GM23338 (cell line): ENCODE measurements around the gene CRTC1. TPM values are rescaled to one million over a fixed set of nuclear protein-coding genes. Genes with fewer than 3 reads are reported as not detected.
A peak's percentile ranks its signal among the peaks of the same experiment; 100 is the strongest.

Experiments used
- ATAC-seq: fragments of 200-7000 bp; cut with Tn5 transposase; 3 replicates; pipeline ENCODE4 v1.9.1; 2020
- DNase-seq: peaks from one replicate; pipeline ENCODE4 v3.0.0-alpha.2; 2015; ENCODE audit warnings: low spot score
- H2AFZ ChIP-seq: fragments of 200-600 bp; sonication (generic); 2 replicates; pipeline ENCODE4 v1.8.0; 2016; ENCODE audit warnings: antibody characterized with exemption, mild to moderate bottlenecking, moderate library complexity
- H3F3A ChIP-seq: fragments of 200-600 bp; sonication (generic); replicated peaks from 2 replicates; pipeline ENCODE4 v1.8.0; 2017; ENCODE audit warnings: antibody characterized with exemption, mixed run types, low read depth
- H3K27ac ChIP-seq: fragments of 200-600 bp; sonication (generic); 2 replicates; pipeline ENCODE4 v1.6.1; 2016; ENCODE audit warnings: low read depth
- H3K27me3 ChIP-seq: fragments of 200-600 bp; sonication (generic); 2 replicates; pipeline ENCODE4 v1.8.0; 2016; ENCODE audit warnings: mild to moderate bottlenecking, mixed run types, moderate library complexity; ENCODE audit not compliant: insufficient read depth
- H3K36me3 ChIP-seq: fragments of 200-600 bp; sonication (generic); 2 replicates; pipeline ENCODE4 v1.8.0; 2016; ENCODE audit warnings: mild to moderate bottlenecking; ENCODE audit not compliant: insufficient read depth
- H3K4me1 ChIP-seq: fragments of 200-600 bp; sonication (generic); 2 replicates; pipeline ENCODE4 v1.8.0; 2016; ENCODE audit warnings: mild to moderate bottlenecking, moderate library complexity; ENCODE audit not compliant: insufficient read depth
- H3K4me2 ChIP-seq: fragments of 200-600 bp; sonication (generic); 2 replicates; pipeline ENCODE4 v1.7.1; 2017; ENCODE audit warnings: mixed run types
- H3K4me3 ChIP-seq: fragments of 200-600 bp; sonication (generic); 2 replicates; pipeline ENCODE4 v1.6.1; 2016; ENCODE audit warnings: mixed run types
- H3K79me2 ChIP-seq: fragments of 200-600 bp; sonication (generic); replicated peaks from 2 replicates; pipeline ENCODE4 v1.8.0; 2017; ENCODE audit warnings: mild to moderate bottlenecking; ENCODE audit not compliant: insufficient read depth
- H3K9me2 ChIP-seq: fragments of 200-600 bp; sonication (generic); 2 replicates; pipeline ENCODE4 v1.8.0; 2017; ENCODE audit not compliant: insufficient read depth
- H4K20me1 ChIP-seq: fragments of 200-600 bp; sonication (generic); replicated peaks from 2 replicates; pipeline ENCODE4 v1.8.0; 2017; ENCODE audit warnings: mild to moderate bottlenecking; ENCODE audit not compliant: insufficient read depth
- H3K27ac Mint-ChIP-seq: 2 replicates; pipeline ENCODE4 v1.8.0; 2020; ENCODE audit warnings: inconsistent platforms, mild to moderate bottlenecking, moderate library complexity, mixed read lengths
- H3K27me3 Mint-ChIP-seq: 3 replicates; pipeline ENCODE4 v1.8.0; 2022; ENCODE audit warnings: low read depth, mild to moderate bottlenecking, moderate library complexity, mixed read lengths, inconsistent platforms; ENCODE audit not compliant: insufficient read depth, poor library complexity
- H3K36me3 Mint-ChIP-seq: 3 replicates; pipeline ENCODE4 v1.8.0; 2021; ENCODE audit warnings: low read depth, mild to moderate bottlenecking, inconsistent platforms, moderate library complexity, mixed read lengths
- H3K4me1 Mint-ChIP-seq: 3 replicates; pipeline ENCODE4 v1.8.0; 2020; ENCODE audit warnings: mild to moderate bottlenecking, inconsistent platforms, mixed read lengths
- H3K4me3 Mint-ChIP-seq: 3 replicates; pipeline ENCODE4 v1.8.0; 2021; ENCODE audit warnings: moderate library complexity, mild to moderate bottlenecking, inconsistent platforms, mixed read lengths
- H3K9me3 Mint-ChIP-seq: 3 replicates; pipeline ENCODE4 v1.8.0; 2020; ENCODE audit warnings: moderate library complexity, mild to moderate bottlenecking, inconsistent platforms, mixed read lengths
- EZH2 ChIP-seq: fragments of 200-600 bp; sonication (generic); IDR thresholded peaks from one replicate; pipeline ENCODE4 v1.8.0; 2017; ENCODE audit warnings: antibody characterized with exemption, mild to moderate bottlenecking, low read depth; ENCODE audit not compliant: unreplicated experiment
- JUNB ChIP-seq: IDR thresholded peaks from one replicate; pipeline ENCODE4 v1.6.1; 2016; ENCODE audit warnings: antibody characterized with exemption; ENCODE audit not compliant: unreplicated experiment
- NANOG ChIP-seq: IDR thresholded peaks from 2 replicates; pipeline ENCODE4 v1.6.1; 2016; ENCODE audit warnings: antibody characterized with exemption, borderline replicate concordance
- POLR2AphosphoS5 ChIP-seq: IDR thresholded peaks from 2 replicates; pipeline ENCODE4 v1.6.1; 2016; ENCODE audit warnings: antibody characterized with exemption, low read depth
- polyA plus RNA-seq: library from polyadenylated mRNA; unstranded; fragments of >200 nt; fragmentation: Nextera tagmentation; extraction: Ambion mirVana; gene quantifications from 2 replicates; pipeline ENCODE4 v1.2.1, GENCODE V29; 2016
- total RNA-seq: library from RNA; depleted of rRNA; stranded (reverse); fragments of >200 nt; shearing (Covaris generic); gene quantifications from 2 replicates; pipeline ENCODE4 v1.2.3, GENCODE V29; 2014
- TF ChIP-seq, protein P1 (sequence below), 2 experiments: fragments of 200-600 bp in 1 of 2; sonication (generic) in 1 of 2; conservative IDR thresholded peaks; 2 replicates each; pipeline versions ENCODE4 v1.5.1 to v1.6.1; 2016 to 2017; ENCODE audit warnings: antibody characterized with exemption in 2 of 2, low read depth in 2 of 2, mild to moderate bottlenecking in 2 of 2, moderate library complexity in 1 of 2
- TF ChIP-seq, protein P2 (sequence below): fragments of 250-450 bp; sonication (Bioruptor Pico); IDR thresholded peaks from 2 replicates; pipeline ENCODE4 v1.5.0; 2020; ENCODE audit warnings: mild to moderate bottlenecking, moderate library complexity

CRTC1 gene
- total and polyA plus RNA-seq, 2 experiments from 2014 or later: 5.4 to 8.4 TPM

- Mint-ChIP-seq H3K4me1 (peaks cover 10% of the 10 kb centered on the region), H3K36me3 (no peaks in the 10 kb centered on the region), H3K27me3 (peaks cover 24% of the 10 kb centered on the region), H3K9me3 (no peaks in the 10 kb centered on the region), H3K27ac (peak overlapping the region; percentile 76; the same call in 1 of the 2 replicates), H3K4me3 (no peak overlapping the region)
- peaks cover 2% of the 10 kb centered on the region; the same call in 1 of the 2 replicates for H3K79me2 ChIP-seq
- H3K4me3 ChIP-seq: no peak overlapping the region
- DNase-seq (no peak), ATAC-seq (no peak)
- H3F3A ChIP-seq: no peaks in the 10 kb centered on the region
- H2AFZ ChIP-seq: no peak overlapping the region
- H3K27me3 ChIP-seq: no peaks in the 10 kb centered on the region
- no peaks in the 10 kb centered on the region for H3K4me1 ChIP-seq
- H3K9me2 ChIP-seq: no peaks in the 10 kb centered on the region
- no peaks in the 10 kb centered on the region for H3K36me3 ChIP-seq
- H3K4me2 ChIP-seq: no peak overlapping the region
- H4K20me1 ChIP-seq: peaks cover under 1% of the 10 kb centered on the region; the same call in 1 of the 2 replicates
- H3K27ac ChIP-seq: no peak overlapping the region
- TF ChIP-seq JUNB (no peak), POLR2AphosphoS5 (no peak), EZH2 (no peak), NANOG (no peak)
- TF ChIP-seq, protein P1, sequence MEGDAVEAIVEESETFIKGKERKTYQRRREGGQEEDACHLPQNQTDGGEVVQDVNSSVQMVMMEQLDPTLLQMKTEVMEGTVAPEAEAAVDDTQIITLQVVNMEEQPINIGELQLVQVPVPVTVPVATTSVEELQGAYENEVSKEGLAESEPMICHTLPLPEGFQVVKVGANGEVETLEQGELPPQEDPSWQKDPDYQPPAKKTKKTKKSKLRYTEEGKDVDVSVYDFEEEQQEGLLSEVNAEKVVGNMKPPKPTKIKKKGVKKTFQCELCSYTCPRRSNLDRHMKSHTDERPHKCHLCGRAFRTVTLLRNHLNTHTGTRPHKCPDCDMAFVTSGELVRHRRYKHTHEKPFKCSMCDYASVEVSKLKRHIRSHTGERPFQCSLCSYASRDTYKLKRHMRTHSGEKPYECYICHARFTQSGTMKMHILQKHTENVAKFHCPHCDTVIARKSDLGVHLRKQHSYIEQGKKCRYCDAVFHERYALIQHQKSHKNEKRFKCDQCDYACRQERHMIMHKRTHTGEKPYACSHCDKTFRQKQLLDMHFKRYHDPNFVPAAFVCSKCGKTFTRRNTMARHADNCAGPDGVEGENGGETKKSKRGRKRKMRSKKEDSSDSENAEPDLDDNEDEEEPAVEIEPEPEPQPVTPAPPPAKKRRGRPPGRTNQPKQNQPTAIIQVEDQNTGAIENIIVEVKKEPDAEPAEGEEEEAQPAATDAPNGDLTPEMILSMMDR (conservative IDR thresholded peaks at IDR 0.05; ENCODE audit: low read depth in 2 of 2): no peak
- TF ChIP-seq, protein P2, sequence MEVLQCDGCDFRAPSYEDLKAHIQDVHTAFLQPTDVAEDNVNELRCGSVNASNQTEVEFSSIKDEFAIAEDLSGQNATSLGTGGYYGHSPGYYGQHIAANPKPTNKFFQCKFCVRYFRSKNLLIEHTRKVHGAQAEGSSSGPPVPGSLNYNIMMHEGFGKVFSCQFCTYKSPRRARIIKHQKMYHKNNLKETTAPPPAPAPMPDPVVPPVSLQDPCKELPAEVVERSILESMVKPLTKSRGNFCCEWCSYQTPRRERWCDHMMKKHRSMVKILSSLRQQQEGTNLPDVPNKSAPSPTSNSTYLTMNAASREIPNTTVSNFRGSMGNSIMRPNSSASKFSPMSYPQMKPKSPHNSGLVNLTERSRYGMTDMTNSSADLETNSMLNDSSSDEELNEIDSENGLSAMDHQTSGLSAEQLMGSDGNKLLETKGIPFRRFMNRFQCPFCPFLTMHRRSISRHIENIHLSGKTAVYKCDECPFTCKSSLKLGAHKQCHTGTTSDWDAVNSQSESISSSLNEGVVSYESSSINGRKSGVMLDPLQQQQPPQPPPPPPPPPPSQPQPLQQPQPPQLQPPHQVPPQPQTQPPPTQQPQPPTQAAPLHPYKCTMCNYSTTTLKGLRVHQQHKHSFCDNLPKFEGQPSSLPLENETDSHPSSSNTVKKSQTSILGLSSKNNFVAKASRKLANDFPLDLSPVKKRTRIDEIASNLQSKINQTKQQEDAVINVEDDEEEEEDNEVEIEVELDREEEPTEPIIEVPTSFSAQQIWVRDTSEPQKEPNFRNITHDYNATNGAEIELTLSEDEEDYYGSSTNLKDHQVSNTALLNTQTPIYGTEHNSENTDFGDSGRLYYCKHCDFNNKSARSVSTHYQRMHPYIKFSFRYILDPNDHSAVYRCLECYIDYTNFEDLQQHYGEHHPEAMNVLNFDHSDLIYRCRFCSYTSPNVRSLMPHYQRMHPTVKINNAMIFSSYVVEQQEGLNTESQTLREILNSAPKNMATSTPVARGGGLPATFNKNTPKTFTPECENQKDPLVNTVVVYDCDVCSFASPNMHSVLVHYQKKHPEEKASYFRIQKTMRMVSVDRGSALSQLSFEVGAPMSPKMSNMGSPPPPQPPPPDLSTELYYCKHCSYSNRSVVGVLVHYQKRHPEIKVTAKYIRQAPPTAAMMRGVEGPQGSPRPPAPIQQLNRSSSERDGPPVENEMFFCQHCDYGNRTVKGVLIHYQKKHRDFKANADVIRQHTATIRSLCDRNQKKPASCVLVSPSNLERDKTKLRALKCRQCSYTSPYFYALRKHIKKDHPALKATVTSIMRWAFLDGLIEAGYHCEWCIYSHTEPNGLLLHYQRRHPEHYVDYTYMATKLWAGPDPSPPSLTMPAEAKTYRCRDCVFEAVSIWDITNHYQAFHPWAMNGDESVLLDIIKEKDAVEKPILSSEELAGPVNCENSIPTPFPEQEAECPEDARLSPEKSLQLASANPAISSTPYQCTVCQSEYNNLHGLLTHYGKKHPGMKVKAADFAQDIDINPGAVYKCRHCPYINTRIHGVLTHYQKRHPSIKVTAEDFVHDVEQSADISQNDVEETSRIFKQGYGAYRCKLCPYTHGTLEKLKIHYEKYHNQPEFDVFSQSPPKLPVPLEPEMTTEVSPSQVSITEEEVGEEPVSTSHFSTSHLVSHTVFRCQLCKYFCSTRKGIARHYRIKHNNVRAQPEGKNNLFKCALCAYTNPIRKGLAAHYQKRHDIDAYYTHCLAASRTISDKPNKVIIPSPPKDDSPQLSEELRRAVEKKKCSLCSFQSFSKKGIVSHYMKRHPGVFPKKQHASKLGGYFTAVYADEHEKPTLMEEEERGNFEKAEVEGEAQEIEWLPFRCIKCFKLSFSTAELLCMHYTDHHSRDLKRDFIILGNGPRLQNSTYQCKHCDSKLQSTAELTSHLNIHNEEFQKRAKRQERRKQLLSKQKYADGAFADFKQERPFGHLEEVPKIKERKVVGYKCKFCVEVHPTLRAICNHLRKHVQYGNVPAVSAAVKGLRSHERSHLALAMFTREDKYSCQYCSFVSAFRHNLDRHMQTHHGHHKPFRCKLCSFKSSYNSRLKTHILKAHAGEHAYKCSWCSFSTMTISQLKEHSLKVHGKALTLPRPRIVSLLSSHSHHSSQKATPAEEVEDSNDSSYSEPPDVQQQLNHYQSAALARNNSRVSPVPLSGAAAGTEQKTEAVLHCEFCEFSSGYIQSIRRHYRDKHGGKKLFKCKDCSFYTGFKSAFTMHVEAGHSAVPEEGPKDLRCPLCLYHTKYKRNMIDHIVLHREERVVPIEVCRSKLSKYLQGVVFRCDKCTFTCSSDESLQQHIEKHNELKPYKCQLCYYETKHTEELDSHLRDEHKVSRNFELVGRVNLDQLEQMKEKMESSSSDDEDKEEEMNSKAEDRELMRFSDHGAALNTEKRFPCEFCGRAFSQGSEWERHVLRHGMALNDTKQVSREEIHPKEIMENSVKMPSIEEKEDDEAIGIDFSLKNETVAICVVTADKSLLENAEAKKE (CRISPR knock-in tag): no peak
Measured at GRCh38 chr19:18716857-18717256, 33.4 kb downstream of the CRTC1 start.
